ENCODE measurements around the gene VPS13D. TPM values are rescaled to one million over a fixed set of nuclear protein-coding genes. Genes with fewer than 3 reads are reported as not detected.

The VPS13D gene
- total RNA-seq, 1 experiment from 2014 or later = 31.6 TPM

- H3K9me3 ChIP-seq (ENCODE audit: control insufficient read depth in 1 of 2, insufficient read depth in 1 of 2, low read depth in 1 of 2, low read length in 2 of 2) = peaks cover 0 to 7% of the 10 kb centered on the region in 2 experiments; a peak in 1 of 4 replicates
- RAD21 ChIA-PET (ENCODE audit: low non-redundant PET in 1 of 2, low total read pairs in 2 of 2, uncharacterized antibody in 2 of 2, unreplicated experiment in 2 of 2) = no interaction called here
- peak overlapping the region; percentile 16; the same call in 1 of the 2 replicates for H3K4me2 ChIP-seq (ENCODE audit: low read length)
- no peaks in the 10 kb centered on the region for H3K9me2 ChIP-seq (ENCODE audit: insufficient read depth)
- no peak for ATAC-seq
- no peak overlapping the region for H3K27ac ChIP-seq (ENCODE audit: low read depth, low read length)
- no peak overlapping the region for H3K9ac ChIP-seq (ENCODE audit: low read length)
- no peaks in the 10 kb centered on the region; a peak in 1 of 4 replicates for H3K36me3 ChIP-seq (ENCODE audit: control insufficient read depth in 1 of 2, insufficient read depth in 2 of 2, low read length in 2 of 2)
- no peak overlapping the region for H2AFZ ChIP-seq (ENCODE audit: low read depth, low read length, poor library complexity, severe bottlenecking)
- H3K4me3 ChIP-seq (replicated peaks in 1 of 2; ENCODE audit: low read depth in 1 of 2, low read length in 2 of 2) = no peak overlapping the region
- intact Hi-C loops (cut with micrococcal nuclease) = no loop called here
- TF ChIP-seq EZH2phosphoT487 (IDR thresholded peaks at IDR 0.05; ENCODE audit: borderline replicate concordance) (no peak), TCF7L2 (IDR thresholded peaks at IDR 0.05; ENCODE audit: borderline replicate concordance, extremely low read depth, insufficient read depth, insufficient read length) (no peak), POLR2AphosphoS5 (IDR thresholded peaks at IDR 0.05; ENCODE audit: low read depth, low read length) (no peak)
- no TSS peak for BruUV-seq (replicated peaks)
- CTCF ChIA-PET = no interaction called here
- no peak for DNase-seq (ENCODE audit: low read depth, low spot score)
- H3K79me2 ChIP-seq (ENCODE audit: insufficient read depth, low read length) = no peaks in the 10 kb centered on the region
- peaks cover 40 to 58% of the 10 kb centered on the region in 2 experiments for H3K4me1 ChIP-seq (ENCODE audit: control insufficient read depth in 1 of 2, insufficient read depth in 2 of 2, low read length in 2 of 2)
- no peaks in the 10 kb centered on the region for H3K27me3 ChIP-seq (ENCODE audit: insufficient read depth, low read length)
- POLR2A ChIA-PET = interaction anchor here (0.6 kb wide), 1 partner anchor 368 kb away, joined by 5 read pairs; no protein-coding TSS in a partner anchor
- H4K20me1 ChIP-seq (ENCODE audit: insufficient read depth) = no peaks in the 10 kb centered on the region
Observed at GRCh38 chr1:12436817-12437599, 207.2 kb downstream of the VPS13D start.

DNA sequence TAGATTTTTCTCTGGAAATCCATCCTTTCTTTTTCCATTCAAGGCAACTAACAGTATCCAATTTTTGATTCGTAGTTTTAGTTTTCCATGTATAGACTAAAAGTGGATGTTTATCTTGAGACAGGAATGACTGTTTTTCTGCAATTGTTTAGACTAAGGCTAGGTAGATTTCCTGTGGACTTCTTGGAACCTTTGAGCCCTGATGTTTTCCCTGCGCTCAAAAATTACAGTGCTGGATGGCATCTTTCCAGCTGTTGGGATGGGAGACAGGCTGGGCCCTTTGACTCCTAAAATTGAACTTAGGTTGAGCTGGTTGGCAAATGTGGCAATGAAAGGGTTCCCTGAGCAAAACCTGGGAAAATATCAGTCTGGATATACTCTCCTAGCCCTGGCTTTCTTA is 207.8 kb downstream of the VPS13D start:
- Histone ChIP-seq H3K4me3 (replicated peaks in 1 of 2; ENCODE audit: low read depth in 1 of 2, low read length in 2 of 2) (no peak overlapping the region), H3K9me3 (ENCODE audit: control insufficient read depth in 1 of 2, insufficient read depth in 1 of 2, low read depth in 1 of 2, low read length in 2 of 2) (peaks cover 0 to 7% of the 10 kb centered on the region in 2 experiments; a peak in 1 of 4 replicates), H3K27me3 (ENCODE audit: insufficient read depth, low read length) (no peaks in the 10 kb centered on the region), H3K36me3 (ENCODE audit: control insufficient read depth in 1 of 2, insufficient read depth in 2 of 2, low read length in 2 of 2) (no peaks in the 10 kb centered on the region; a peak in 1 of 4 replicates), H3K9me2 (ENCODE audit: insufficient read depth) (no peaks in the 10 kb centered on the region), H2AFZ (ENCODE audit: low read depth, low read length, poor library complexity, severe bottlenecking) (no peak overlapping the region), H3K79me2 (ENCODE audit: insufficient read depth, low read length) (no peaks in the 10 kb centered on the region), H3K4me2 (ENCODE audit: low read length) (no peak overlapping the region), H3K27ac (ENCODE audit: low read depth, low read length) (no peak overlapping the region), H4K20me1 (ENCODE audit: insufficient read depth) (no peaks in the 10 kb centered on the region), H3K4me1 (ENCODE audit: control insufficient read depth in 1 of 2, insufficient read depth in 2 of 2, low read length in 2 of 2) (peaks cover 37 to 54% of the 10 kb centered on the region in 2 experiments), H3K9ac (ENCODE audit: low read length) (no peak overlapping the region)
- intact Hi-C loops (cut with micrococcal nuclease) = no loop called here
- TF ChIP-seq, protein P1, sequence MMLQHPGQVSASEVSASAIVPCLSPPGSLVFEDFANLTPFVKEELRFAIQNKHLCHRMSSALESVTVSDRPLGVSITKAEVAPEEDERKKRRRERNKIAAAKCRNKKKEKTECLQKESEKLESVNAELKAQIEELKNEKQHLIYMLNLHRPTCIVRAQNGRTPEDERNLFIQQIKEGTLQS (IDR thresholded peaks at IDR 0.05) = no peak
- TF ChIP-seq, protein P2, sequence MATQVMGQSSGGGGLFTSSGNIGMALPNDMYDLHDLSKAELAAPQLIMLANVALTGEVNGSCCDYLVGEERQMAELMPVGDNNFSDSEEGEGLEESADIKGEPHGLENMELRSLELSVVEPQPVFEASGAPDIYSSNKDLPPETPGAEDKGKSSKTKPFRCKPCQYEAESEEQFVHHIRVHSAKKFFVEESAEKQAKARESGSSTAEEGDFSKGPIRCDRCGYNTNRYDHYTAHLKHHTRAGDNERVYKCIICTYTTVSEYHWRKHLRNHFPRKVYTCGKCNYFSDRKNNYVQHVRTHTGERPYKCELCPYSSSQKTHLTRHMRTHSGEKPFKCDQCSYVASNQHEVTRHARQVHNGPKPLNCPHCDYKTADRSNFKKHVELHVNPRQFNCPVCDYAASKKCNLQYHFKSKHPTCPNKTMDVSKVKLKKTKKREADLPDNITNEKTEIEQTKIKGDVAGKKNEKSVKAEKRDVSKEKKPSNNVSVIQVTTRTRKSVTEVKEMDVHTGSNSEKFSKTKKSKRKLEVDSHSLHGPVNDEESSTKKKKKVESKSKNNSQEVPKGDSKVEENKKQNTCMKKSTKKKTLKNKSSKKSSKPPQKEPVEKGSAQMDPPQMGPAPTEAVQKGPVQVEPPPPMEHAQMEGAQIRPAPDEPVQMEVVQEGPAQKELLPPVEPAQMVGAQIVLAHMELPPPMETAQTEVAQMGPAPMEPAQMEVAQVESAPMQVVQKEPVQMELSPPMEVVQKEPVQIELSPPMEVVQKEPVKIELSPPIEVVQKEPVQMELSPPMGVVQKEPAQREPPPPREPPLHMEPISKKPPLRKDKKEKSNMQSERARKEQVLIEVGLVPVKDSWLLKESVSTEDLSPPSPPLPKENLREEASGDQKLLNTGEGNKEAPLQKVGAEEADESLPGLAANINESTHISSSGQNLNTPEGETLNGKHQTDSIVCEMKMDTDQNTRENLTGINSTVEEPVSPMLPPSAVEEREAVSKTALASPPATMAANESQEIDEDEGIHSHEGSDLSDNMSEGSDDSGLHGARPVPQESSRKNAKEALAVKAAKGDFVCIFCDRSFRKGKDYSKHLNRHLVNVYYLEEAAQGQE (IDR thresholded peaks at IDR 0.05; ENCODE audit: low read depth) = no peak
- TF ChIP-seq EGR1 (IDR thresholded peaks at IDR 0.05; ENCODE audit: low read depth) (no peak), POLR2AphosphoS5 (IDR thresholded peaks at IDR 0.05; ENCODE audit: low read depth, low read length) (no peak), TCF7L2 (IDR thresholded peaks at IDR 0.05; ENCODE audit: borderline replicate concordance, extremely low read depth, insufficient read depth, insufficient read length) (no peak), SP1 (IDR thresholded peaks at IDR 0.05; ENCODE audit: low read depth) (no peak), CBX3 (IDR thresholded peaks at IDR 0.05; ENCODE audit: low read depth) (no peak), SIN3A (IDR thresholded peaks at IDR 0.05; ENCODE audit: low read depth) (no peak), EZH2 (IDR thresholded peaks at IDR 0.05) (no peak), CEBPB (IDR thresholded peaks at IDR 0.05; ENCODE audit: low read depth) (no peak), ELF1 (IDR thresholded peaks at IDR 0.05; ENCODE audit: borderline replicate concordance, low read depth) (no peak)
- TF ChIP-seq, protein P3, sequence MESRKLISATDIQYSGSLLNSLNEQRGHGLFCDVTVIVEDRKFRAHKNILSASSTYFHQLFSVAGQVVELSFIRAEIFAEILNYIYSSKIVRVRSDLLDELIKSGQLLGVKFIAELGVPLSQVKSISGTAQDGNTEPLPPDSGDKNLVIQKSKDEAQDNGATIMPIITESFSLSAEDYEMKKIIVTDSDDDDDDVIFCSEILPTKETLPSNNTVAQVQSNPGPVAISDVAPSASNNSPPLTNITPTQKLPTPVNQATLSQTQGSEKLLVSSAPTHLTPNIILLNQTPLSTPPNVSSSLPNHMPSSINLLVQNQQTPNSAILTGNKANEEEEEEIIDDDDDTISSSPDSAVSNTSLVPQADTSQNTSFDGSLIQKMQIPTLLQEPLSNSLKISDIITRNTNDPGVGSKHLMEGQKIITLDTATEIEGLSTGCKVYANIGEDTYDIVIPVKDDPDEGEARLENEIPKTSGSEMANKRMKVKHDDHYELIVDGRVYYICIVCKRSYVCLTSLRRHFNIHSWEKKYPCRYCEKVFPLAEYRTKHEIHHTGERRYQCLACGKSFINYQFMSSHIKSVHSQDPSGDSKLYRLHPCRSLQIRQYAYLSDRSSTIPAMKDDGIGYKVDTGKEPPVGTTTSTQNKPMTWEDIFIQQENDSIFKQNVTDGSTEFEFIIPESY (IDR thresholded peaks at IDR 0.05; ENCODE audit: extremely low read depth, insufficient replicate concordance, low read length) = no peak
- POLR2A ChIA-PET = interaction anchor here (0.6 kb wide), 1 partner anchor 368 kb away, joined by 5 read pairs; no protein-coding TSS in a partner anchor
- CTCF ChIA-PET = no interaction called here
- no TSS peak for BruUV-seq (replicated peaks)
- no peak for ATAC-seq
- RAD21 ChIA-PET (ENCODE audit: low non-redundant PET in 1 of 2, low total read pairs in 2 of 2, uncharacterized antibody in 2 of 2, unreplicated experiment in 2 of 2) = no interaction called here
- no peak for DNase-seq (ENCODE audit: low read depth, low spot score)

Data from HCT116 (cell line).